ENCODE results near the gene PLK3. TPM values are rescaled to one million over a fixed set of nuclear protein-coding genes. Genes with fewer than 3 reads are reported as not detected.
A peak's percentile ranks its signal among the peaks of the same experiment; 100 is the strongest.
"Not testable (repeated sequence)": the region's sequence is repeated elsewhere in the genome, so short reads cannot be mapped to it uniquely, and the experiment has no call there.

PLK3 gene
- total and polyA plus RNA-seq, 2 experiments from 2014 or later, result 18.2 to 40.1 TPM

- Histone ChIP-seq H3K4me1 (ENCODE audit: insufficient read depth) (no peaks in the 10 kb centered on the region), H3K4me3 (no peak overlapping the region), H3K4me2 (no peak overlapping the region), H3K36me3 (replicated peaks; ENCODE audit: insufficient read depth, low read depth) (no peaks in the 10 kb centered on the region), H3K9me2 (replicated peaks; ENCODE audit: insufficient read depth) (no peaks in the 10 kb centered on the region), H4K20me1 (ENCODE audit: insufficient read depth, poor library complexity, severe bottlenecking) (no peaks in the 10 kb centered on the region), H3K27ac (no peak overlapping the region), H3K79me2 (no peaks in the 10 kb centered on the region), H3K27me3 (no peaks in the 10 kb centered on the region), H3K9me3 (ENCODE audit: low read depth) (no peaks in the 10 kb centered on the region), H2AFZ (no peak overlapping the region)
- DNase-seq (ENCODE audit: low spot score), result no peak
- TF ChIP-seq EZH2phosphoT487 (IDR thresholded peaks at IDR 0.05; ENCODE audit: low read depth, severe bottlenecking, unreplicated experiment) (no peak), EZH2 (IDR thresholded peaks at IDR 0.05; ENCODE audit: borderline replicate concordance) (no peak)
- TF ChIP-seq, protein P1, sequence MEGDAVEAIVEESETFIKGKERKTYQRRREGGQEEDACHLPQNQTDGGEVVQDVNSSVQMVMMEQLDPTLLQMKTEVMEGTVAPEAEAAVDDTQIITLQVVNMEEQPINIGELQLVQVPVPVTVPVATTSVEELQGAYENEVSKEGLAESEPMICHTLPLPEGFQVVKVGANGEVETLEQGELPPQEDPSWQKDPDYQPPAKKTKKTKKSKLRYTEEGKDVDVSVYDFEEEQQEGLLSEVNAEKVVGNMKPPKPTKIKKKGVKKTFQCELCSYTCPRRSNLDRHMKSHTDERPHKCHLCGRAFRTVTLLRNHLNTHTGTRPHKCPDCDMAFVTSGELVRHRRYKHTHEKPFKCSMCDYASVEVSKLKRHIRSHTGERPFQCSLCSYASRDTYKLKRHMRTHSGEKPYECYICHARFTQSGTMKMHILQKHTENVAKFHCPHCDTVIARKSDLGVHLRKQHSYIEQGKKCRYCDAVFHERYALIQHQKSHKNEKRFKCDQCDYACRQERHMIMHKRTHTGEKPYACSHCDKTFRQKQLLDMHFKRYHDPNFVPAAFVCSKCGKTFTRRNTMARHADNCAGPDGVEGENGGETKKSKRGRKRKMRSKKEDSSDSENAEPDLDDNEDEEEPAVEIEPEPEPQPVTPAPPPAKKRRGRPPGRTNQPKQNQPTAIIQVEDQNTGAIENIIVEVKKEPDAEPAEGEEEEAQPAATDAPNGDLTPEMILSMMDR (IDR thresholded peaks at IDR 0.05; ENCODE audit: poor library complexity), result no peak
- 98% methylated on average over 3 of the region's 3 CpGs for WGBS (ENCODE audit: low lambda C conversion rate, missing lambda C conversion rate)
Observed at GRCh38 chr1:44760876-44761275, 39.3 kb upstream of the PLK3 start.

GRCh38 chr1:44766421-44766820, 33.8 kb upstream of the PLK3 start:
- not testable (repeated sequence) for H3K79me2 ChIP-seq; DNase-seq (ENCODE audit: low spot score)

GRCh38 chr1:44775078-44775929, 24.9 kb upstream of the PLK3 start, which contains the start of gene RPS8:
Gene RPS8 (plus strand): TSS chr1:44775540. CDS start chr1:44775597, 57 bp downstream.
- no peak for TF ChIP-seq EZH2phosphoT487 (IDR thresholded peaks at IDR 0.05; ENCODE audit: low read depth, severe bottlenecking, unreplicated experiment)
- TF ChIP-seq, protein P1 (IDR thresholded peaks at IDR 0.05; ENCODE audit: poor library complexity), result no peak
- no peak for TF ChIP-seq EZH2 (IDR thresholded peaks at IDR 0.05; ENCODE audit: borderline replicate concordance)

More at GRCh38 chr1:44766421-44766820, 33.8 kb upstream of the PLK3 start:
- not testable (repeated sequence) for H3K4me2 ChIP-seq; H3K36me3 ChIP-seq (replicated peaks; ENCODE audit: insufficient read depth, low read depth); H4K20me1 ChIP-seq (ENCODE audit: insufficient read depth, poor library complexity, severe bottlenecking); H3K4me1 ChIP-seq (ENCODE audit: insufficient read depth); H3K27me3 ChIP-seq; H3K9me2 ChIP-seq (replicated peaks; ENCODE audit: insufficient read depth); H2AFZ ChIP-seq; H3K9me3 ChIP-seq (ENCODE audit: low read depth); H3K4me3 ChIP-seq; H3K27ac ChIP-seq
- WGBS (ENCODE audit: low lambda C conversion rate, missing lambda C conversion rate), result 96% methylated on average over 6 of the region's 6 CpGs

More at GRCh38 chr1:44775078-44775929, 24.9 kb upstream of the PLK3 start, which contains the start of gene RPS8:
- H3K36me3 ChIP-seq (replicated peaks; ENCODE audit: insufficient read depth, low read depth), result no peaks in the 10 kb centered on the region
- H3K79me2 ChIP-seq, result peaks cover 34% of the 10 kb centered on the region
- peak within 1 kb of the TSS; percentile 94 for H3K27ac ChIP-seq
- DNase-seq (ENCODE audit: low spot score), result peak; percentile 97
- H3K9me3 ChIP-seq (ENCODE audit: low read depth), result no peaks in the 10 kb centered on the region
- H2AFZ ChIP-seq, result peak within 1 kb of the TSS; percentile 58
- H3K4me3 ChIP-seq, result peak within 1 kb of the TSS; percentile 74
- peak within 1 kb of the TSS; percentile 90 for H3K4me2 ChIP-seq
- peaks cover 25% of the 10 kb centered on the region for H4K20me1 ChIP-seq (ENCODE audit: insufficient read depth, poor library complexity, severe bottlenecking)
- under 1% methylated on average over 64 of the region's 65 CpGs for WGBS (ENCODE audit: low lambda C conversion rate, missing lambda C conversion rate)
- peaks cover 6% of the 10 kb centered on the region for H3K4me1 ChIP-seq (ENCODE audit: insufficient read depth)
- no peaks in the 10 kb centered on the region for H3K9me2 ChIP-seq (replicated peaks; ENCODE audit: insufficient read depth)
- H3K27me3 ChIP-seq, result no peaks in the 10 kb centered on the region

All from hepatocyte (in vitro differentiated cells).